ENCODE results near the gene CXXC5. TPM values are rescaled to one million over a fixed set of nuclear protein-coding genes. Genes with fewer than 3 reads are reported as not detected.
A peak's percentile ranks its signal among the peaks of the same experiment; 100 is the strongest.

Gene CXXC5
- total RNA-seq, 1 donor from 2014 or later, result 167 TPM

DNA sequence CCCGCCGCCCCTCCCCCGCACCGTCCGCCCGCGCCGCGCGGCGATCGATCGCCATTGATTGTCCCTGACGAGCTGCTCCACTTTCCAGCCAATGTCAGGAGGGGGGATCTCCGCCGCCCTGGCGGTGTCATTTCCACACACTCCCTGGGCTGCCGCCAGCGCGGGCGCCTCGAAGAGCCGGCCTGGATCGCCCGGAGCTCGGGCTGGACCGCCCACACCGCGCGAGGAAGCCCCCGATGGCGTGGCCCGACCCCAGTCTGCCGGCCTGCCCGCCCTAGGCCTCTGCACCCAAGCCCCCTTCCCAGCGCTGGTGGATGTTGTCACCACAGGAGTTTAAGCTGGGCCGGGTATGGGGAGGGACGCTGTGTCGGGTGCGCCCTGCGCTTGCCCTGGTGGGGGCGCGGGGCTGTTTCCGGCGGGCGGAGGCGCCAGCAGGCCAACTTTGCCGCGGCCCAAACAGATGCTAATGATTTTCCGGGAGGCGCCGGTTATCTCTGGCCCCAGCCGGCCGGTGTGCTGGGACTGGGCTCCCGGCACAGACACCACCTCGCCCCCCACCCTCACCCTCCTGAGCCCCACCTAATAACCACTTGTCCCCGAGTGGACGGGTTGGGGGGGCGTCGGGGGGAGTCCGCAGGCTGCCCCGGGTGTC lies 10.6 kb upstream of the CXXC5 start:
- TF ChIP-seq, protein P1, sequence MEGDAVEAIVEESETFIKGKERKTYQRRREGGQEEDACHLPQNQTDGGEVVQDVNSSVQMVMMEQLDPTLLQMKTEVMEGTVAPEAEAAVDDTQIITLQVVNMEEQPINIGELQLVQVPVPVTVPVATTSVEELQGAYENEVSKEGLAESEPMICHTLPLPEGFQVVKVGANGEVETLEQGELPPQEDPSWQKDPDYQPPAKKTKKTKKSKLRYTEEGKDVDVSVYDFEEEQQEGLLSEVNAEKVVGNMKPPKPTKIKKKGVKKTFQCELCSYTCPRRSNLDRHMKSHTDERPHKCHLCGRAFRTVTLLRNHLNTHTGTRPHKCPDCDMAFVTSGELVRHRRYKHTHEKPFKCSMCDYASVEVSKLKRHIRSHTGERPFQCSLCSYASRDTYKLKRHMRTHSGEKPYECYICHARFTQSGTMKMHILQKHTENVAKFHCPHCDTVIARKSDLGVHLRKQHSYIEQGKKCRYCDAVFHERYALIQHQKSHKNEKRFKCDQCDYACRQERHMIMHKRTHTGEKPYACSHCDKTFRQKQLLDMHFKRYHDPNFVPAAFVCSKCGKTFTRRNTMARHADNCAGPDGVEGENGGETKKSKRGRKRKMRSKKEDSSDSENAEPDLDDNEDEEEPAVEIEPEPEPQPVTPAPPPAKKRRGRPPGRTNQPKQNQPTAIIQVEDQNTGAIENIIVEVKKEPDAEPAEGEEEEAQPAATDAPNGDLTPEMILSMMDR (IDR thresholded peaks at IDR 0.05; ENCODE audit: insufficient read depth, low read length, poor library complexity, severe bottlenecking), result peak; percentile 27
- peak overlapping the region; percentile 5 for H3K4me3 ChIP-seq (ENCODE audit: low read depth, low read length)
- DNase-seq (ENCODE audit: low read depth), result no peak
- no peaks in the 10 kb centered on the region for H3K36me3 ChIP-seq (ENCODE audit: control insufficient read depth, insufficient read depth, low read length)
- no peaks in the 10 kb centered on the region for H3K27me3 ChIP-seq (ENCODE audit: control insufficient read depth, insufficient read depth, low read length)

DNA sequence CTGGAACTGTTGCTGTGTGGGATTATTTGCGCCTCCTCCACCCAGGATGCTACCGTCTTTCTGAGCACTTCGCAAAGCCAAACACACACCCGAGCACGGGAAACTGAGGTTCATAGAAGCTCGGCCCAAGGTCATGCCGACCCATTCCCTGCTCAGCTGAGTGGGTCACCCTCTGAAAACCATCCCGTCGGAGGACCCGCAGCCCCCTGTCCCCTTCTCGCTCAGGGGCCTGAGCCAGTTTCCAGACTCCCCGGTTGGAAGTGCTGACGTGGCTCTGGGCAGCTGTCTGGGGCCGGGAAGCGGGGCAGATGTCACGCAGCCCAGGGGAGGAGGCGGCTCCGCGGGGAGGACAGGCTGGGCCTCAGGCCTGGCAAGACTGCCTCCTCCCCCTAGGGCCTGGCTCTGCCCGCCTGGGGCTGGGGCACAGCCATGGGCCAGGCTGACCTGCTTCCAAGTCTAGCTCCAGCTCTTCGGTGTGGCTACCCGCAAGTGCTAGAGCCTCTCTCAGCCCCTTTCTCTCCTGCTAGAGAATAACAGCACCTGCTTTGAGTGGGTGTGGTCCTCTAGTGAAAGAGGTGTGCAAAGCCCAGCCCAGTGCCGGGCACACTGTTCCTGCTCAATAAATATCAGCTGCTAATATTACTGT lies 9.9 kb upstream of the CXXC5 start:
- H3K4me3 ChIP-seq (ENCODE audit: low read depth, low read length), result no peak overlapping the region
- TF ChIP-seq, protein P1 (IDR thresholded peaks at IDR 0.05; ENCODE audit: insufficient read depth, low read length, poor library complexity, severe bottlenecking), result no peak
- no peaks in the 10 kb centered on the region for H3K36me3 ChIP-seq (ENCODE audit: control insufficient read depth, insufficient read depth, low read length)
- H3K27me3 ChIP-seq (ENCODE audit: control insufficient read depth, insufficient read depth, low read length), result no peaks in the 10 kb centered on the region
- no peak for DNase-seq (ENCODE audit: low read depth)

DNA sequence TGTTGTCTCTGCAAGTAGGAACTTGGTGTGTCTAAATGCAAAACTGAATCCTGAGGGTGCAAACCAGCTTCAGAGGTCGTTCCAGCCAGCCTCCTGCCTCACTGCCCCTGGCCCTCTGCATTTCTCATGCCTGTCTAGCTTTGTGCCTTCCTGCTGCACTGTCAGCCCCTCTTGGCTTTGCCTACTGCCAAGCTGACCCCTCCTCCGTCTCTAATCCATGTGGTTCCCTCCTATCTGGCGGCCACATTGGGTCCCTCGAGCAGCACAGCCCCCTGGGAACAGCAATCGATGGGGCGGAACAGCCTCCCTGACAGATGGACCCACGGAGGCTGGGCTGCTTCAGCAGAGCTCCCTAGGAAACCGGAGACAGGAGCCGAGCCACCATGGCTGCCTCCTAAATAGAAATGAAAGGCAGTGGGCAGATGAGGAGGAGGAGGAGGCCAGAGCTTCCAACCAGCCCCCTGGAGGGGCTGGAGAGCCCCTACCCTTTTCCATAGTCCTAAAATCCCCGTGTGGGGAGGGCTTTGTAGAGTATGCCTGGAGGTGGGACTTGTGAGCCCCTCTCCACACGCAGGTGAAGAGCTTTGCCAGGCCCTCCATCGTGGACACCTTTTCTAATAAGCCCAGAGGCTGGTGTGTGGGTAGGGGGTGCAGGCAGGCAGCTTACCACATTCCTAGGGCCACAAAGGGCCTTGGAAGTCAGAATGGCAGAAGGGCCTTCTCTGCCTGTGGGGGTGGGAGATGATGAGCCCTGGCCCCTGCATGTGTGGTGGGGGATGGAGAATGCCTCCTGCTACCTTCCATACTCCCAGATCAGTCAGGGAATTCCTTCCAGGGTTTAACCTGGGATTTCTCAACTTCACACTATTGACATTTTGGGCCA lies 9.2 kb upstream of the CXXC5 start:
- DNase-seq (ENCODE audit: low read depth), result no peak
- no peak overlapping the region for H3K4me3 ChIP-seq (ENCODE audit: low read depth, low read length)
- H3K36me3 ChIP-seq (ENCODE audit: control insufficient read depth, insufficient read depth, low read length), result no peaks in the 10 kb centered on the region
- TF ChIP-seq, protein P1 (IDR thresholded peaks at IDR 0.05; ENCODE audit: insufficient read depth, low read length, poor library complexity, severe bottlenecking), result no peak
- H3K27me3 ChIP-seq (ENCODE audit: control insufficient read depth, insufficient read depth, low read length), result no peaks in the 10 kb centered on the region

- DNase-seq (ENCODE audit: low read depth), result no peak
- TF ChIP-seq, protein P1 (IDR thresholded peaks at IDR 0.05; ENCODE audit: insufficient read depth, low read length, poor library complexity, severe bottlenecking), result no peak
- no peak overlapping the region for H3K4me3 ChIP-seq (ENCODE audit: low read depth, low read length)
- no peaks in the 10 kb centered on the region for H3K36me3 ChIP-seq (ENCODE audit: control insufficient read depth, insufficient read depth, low read length)
- H3K27me3 ChIP-seq (ENCODE audit: control insufficient read depth, insufficient read depth, low read length), result no peaks in the 10 kb centered on the region
These were observed 8.3 kb upstream of the CXXC5 start for GRCh38 chr5:139639619-139640380.

- TF ChIP-seq, protein P1 (IDR thresholded peaks at IDR 0.05; ENCODE audit: insufficient read depth, low read length, poor library complexity, severe bottlenecking), result no peak
- H3K27me3 ChIP-seq (ENCODE audit: control insufficient read depth, insufficient read depth, low read length), result no peaks in the 10 kb centered on the region
- DNase-seq (ENCODE audit: low read depth), result no peak
- H3K36me3 ChIP-seq (ENCODE audit: control insufficient read depth, insufficient read depth, low read length), result no peaks in the 10 kb centered on the region
- no peak overlapping the region for H3K4me3 ChIP-seq (ENCODE audit: low read depth, low read length)
These were observed 7.6 kb upstream of the CXXC5 start for GRCh38 chr5:139640421-139641115.

All from kidney epithelial cell (primary cell).